Activated CD8-positive, alpha-beta memory T cell treated with anti-CD3 and anti-CD28 coated beads, Interleukin-2, amount 50 U/mL, for 24 hours (primary cell): Measurements from ENCODE around the gene RAB24.

Source experiments
- DNase-seq: peaks from one replicate; pipeline ENCODE4 v3.0.0-alpha.2; 2020; ENCODE audit errors: extremely low read depth

The RAB24 gene

DNA sequence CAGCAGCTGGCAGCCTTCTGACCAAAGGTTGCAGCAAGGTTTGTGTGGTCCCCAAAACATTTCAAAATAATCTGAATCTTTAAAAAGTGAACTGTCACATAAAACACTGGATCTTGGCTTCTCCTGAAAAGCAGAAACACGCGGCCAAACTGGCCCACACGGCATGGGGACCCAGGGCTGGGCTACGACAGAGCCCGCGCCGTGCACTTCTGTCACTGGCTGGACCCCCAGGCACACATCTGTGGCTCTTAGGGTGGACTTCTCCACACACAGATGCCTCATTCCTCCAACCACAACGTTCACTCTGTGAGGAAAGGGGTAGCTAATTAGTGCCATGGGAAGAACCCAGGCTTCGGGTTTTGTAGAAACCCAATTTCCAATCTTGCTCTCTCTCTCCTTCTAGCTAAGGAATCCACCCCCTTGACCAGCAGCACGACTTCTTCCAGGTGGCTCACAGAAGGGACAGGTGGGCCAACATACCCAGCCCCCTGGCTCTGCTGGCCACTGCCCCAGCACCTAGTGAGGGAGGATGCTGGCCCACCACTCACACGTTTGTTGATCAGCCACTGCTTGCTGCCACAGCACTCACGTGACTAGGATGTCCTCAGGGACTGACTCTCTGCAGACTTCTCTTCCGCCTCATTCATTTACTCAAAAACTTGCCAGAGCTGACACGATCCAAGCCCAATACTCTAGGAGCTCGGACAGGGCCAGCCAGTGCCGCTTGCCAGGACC, 30.1 kb upstream of the RAB24 start:
- no peak for DNase-seq

DNA sequence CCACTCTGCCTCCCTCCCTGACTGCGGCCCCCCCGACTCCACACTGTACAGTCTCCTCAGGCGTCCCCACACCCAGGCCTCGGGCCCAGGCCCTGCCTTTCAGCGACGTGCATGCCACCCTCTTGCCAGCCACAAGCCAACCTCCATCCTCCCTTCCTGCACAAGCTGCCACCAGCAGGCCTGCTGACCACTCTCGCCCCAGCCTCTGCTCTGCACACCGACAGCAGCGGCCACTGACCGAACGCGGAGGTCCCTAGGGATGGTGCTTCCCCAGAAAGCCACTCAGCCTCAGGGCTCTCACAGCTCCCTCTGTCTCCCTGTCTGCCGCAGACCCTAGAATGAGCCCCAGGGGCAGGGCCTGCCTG, 29.4 kb upstream of the RAB24 start:
- no peak for DNase-seq

- no peak for DNase-seq
These were observed 28.7 kb upstream of the RAB24 start for GRCh38 chr5:177332031-177332895.

DNA sequence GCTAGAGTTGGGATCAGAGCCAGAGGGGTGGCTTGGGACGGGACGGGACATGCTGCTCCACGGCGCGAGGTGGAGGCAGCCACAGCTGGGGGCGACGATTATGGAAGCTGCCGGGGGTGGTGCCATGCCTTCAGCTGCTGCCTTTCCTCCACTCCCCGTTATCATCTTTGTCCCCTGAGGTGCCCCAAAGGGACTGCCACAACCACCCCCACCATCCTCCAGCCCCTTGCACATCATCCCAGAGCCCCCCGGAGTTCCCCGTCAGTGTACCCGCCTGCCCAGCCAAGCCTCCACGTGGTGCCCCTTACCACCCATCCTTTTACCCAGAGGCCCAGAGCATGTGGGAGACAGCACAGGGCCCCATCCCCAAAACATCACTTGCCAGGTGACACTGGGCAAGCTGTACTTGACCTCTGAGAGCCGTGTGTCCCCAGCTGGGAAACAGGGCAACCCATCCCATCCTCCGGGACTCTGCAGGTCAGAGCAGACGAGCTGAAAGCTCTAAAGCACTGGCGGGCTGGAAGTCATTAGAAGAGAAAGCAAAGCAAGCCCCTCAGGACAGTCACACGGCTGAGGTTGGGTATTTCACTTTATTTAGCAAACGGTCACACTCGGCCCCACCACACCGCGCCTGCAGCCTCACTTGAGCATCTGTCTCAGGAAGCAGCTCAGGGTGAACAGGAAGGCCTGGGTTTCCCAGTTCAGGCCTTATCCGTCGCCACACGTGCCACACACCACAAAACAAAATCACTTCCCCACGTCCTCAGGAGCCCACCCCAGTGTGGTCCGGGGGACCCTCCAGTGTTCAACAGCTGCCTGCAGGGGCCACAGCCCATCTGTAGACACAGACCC, 27.7 kb upstream of the RAB24 start:
- no peak for DNase-seq

DNA sequence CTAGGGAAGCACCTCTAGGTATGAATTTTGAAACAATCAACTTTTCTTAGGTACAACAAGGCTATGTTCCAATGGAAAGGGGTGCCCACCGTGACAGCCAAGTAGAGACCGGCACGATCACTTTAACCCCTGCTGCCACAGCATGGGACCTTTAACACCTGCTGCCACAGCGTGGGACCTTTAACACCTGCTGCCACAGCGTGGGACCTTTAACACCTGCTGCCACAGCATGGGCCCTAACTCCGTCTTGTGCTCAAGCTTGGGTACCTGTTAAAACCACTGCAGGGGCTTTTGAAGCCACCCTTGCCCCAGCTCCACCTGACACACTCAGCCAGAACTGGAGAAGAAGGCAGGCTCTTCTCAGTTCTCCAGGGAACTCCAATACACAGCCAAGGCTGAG, 26.4 kb upstream of the RAB24 start:
- DNase-seq = no peak

DNA sequence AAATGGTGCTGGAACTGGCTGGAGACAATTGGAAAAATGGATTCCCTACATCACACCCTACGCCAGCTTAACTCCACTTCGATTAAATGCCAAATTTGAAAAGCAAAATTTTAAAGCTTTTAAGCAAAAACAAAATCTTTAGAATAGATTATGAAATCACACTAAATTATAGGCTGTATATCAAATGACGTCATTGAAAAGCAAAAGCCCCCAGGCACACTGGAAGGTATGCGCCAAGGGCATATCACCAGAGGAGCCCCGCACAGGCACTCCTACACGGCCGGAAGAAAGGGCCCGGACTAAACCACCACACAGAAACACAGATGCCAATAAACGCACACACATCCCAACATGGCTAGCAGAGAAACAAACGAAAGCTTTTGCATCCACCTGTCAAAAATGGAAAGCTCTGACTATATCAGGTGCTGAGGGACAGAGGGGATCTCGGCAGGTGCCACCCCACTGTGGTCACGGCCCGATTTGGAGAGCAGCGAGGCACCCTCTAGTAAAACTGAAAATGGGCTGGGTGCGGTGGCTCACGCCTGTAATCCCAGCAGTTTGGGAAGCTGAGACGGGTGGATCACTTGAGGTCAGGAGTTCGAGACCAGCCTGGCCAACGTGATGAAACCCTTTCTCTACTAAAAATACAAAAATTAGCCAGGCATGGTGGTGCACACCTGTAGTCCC, 25.2 kb upstream of the RAB24 start:
- no peak for DNase-seq

GRCh38 chr5:177327539-177328522, 24.3 kb upstream of the RAB24 start:
- DNase-seq = no peak

GRCh38 chr5:177325868-177326381, 22.4 kb upstream of the RAB24 start:
- no peak for DNase-seq

GRCh38 chr5:177320879-177321278, 17.4 kb upstream of the RAB24 start:
- DNase-seq = no peak

- no peak for DNase-seq
These were observed 16.5 kb upstream of the RAB24 start for GRCh38 chr5:177319913-177320588.

- DNase-seq = peak; percentile 53
These were observed 14.4 kb upstream of the RAB24 start for GRCh38 chr5:177317959-177318377.

DNA sequence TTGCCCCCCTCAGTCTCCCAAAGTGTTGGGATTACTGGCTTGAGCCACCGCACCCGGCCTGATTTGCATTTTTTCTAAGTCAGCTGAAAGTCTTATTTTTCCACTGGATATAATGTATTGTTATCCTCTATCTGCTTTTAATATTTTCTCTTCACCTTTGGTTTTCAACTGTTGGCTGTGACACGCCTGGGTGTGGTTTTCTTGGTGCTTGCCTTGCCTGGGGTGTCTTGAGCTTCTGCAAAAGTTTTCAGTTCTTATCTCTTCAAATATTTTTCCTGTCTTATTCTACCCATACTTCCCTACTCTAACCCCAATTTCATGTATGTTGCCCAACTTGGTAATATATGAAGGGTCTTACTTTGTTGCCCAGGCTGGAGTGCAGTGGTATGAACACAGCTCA, 12.5 kb upstream of the RAB24 start:
- DNase-seq = no peak

DNA sequence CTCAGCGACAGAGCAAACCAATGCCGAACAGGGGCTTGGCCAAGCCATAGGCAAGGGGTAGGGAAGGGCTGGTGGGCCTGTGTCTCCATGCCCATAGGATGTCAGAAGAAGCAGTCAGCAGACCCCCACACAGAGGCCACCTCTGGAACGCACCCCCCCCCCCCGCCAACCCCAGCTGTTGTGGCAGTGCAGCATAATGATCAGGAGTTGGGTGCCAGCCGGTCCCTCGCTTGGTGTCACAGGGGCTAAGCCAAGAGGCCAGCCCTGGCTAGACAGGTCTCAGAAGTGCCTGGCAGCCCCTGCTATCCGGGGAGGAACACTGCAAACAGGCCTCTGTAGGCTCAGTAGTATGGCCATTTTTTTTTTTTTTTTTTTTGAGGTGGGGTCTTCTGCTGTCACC, 11.9 kb upstream of the RAB24 start:
- DNase-seq = no peak

DNA sequence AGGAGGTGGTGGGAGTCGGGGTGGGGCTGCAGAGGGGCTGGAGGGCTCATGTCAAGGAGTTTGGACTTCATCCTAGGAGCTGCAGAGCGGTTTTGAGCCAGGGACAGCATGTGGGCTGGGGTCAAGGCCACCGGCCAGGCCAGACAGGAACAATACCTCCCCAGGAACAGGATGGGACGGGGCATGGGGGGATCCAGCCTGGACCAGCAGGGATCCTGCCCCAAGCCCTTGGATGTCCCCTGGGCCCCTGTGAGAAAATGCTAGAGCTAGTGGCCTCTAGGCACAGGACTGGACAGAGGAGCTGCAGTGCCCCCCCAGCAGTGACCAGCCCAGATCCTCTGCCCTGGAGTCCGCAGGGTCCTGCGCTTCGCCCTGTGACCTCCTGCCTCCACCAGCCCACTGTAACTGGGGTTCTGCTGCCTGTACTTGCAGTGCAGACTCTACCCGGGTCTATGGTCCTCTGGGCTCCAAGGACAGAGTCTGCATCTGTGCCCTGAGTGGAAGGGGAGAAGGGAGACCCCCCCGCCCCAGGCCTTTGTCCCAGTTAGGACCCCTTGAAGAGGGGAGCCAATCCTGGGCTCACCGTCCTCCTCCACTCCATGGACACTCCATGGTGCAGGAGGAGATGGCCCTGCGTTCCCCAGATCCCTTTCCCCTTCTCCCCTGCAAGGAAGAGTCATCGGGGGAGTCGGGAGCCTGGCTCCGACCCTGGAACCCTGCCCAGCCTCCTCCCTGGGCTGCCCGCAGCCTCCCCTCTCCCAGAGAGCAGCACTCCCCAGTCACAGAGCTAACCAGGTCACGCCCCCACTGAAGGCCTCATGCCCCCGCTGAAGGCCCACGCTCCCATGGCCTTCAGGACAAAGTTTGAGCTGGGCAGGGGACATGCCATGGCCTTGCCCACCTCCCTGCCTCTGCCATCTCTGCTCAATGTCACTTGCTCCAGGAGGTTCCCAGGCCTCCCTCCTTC, 11.1 kb upstream of the RAB24 start:
- DNase-seq = no peak

- DNase-seq = no peak
These were observed 10.2 kb upstream of the RAB24 start for GRCh38 chr5:177313561-177314259.

- no peak for DNase-seq
These were observed 9.2 kb upstream of the RAB24 start for GRCh38 chr5:177312649-177313181.
